Lower leg skin (tissue), 3 donors: ENCODE results near the gene TEX9.

Experiments
- CTCF ChIP-seq, 3 donors: fragments of 450-650 bp; IDR thresholded peaks; one replicate each; pipeline ENCODE4 v1.5.1; 2016; ENCODE audit warnings: antibody characterized with exemption in 3 of 3, mild to moderate bottlenecking in 3 of 3, moderate library complexity in 2 of 3
- POLR2A ChIP-seq, 2 donors: fragments of 450-650 bp; IDR thresholded peaks; one replicate each; pipeline ENCODE4 v1.6.1; 2016 to 2017; ENCODE audit warnings: antibody characterized with exemption in 2 of 2, mild to moderate bottlenecking in 1 of 2, moderate library complexity in 1 of 2

- TF ChIP-seq CTCF (IDR thresholded peaks at IDR 0.05) (no peak), POLR2A (IDR thresholded peaks at IDR 0.05) (no peak)
These were observed 17.8 kb downstream of the TEX9 start for GRCh38 chr15:56383010-56383409.
